NAMALWA (cell line): ENCODE data around the gene TAF4B.

Source experiments
- DNase-seq: peaks from one replicate; pipeline ENCODE4 v3.0.0-alpha.2; 2015; ENCODE audit warnings: low spot score

TAF4B gene

GRCh38 chr18:26304511-26304910, 78.3 kb downstream of the TAF4B start:
- no peak for DNase-seq

GRCh38 chr18:26307161-26307773, 81.0 kb downstream of the TAF4B start:
- DNase-seq = peak; percentile 72

- no peak for DNase-seq
These were observed 83.0 kb downstream of the TAF4B start for GRCh38 chr18:26309281-26309680.

GRCh38 chr18:26312199-26312598, 86.0 kb downstream of the TAF4B start:
- DNase-seq = peak; percentile 17

- DNase-seq = no peak
These were observed 91.2 kb downstream of the TAF4B start for GRCh38 chr18:26317398-26317797.

- DNase-seq = no peak
These were observed 94.4 kb downstream of the TAF4B start for GRCh38 chr18:26320686-26321085.

GRCh38 chr18:26322890-26323653, 96.8 kb downstream of the TAF4B start:
- DNase-seq = no peak

- DNase-seq = no peak
These were observed 99.5 kb downstream of the TAF4B start for GRCh38 chr18:26325771-26326170.

GRCh38 chr18:26327062-26327461, 100.8 kb downstream of the TAF4B start:
- no peak for DNase-seq

GRCh38 chr18:26332991-26333390, 106.7 kb downstream of the TAF4B start:
- no peak for DNase-seq

GRCh38 chr18:26335156-26335555, 108.9 kb downstream of the TAF4B start:
- no peak for DNase-seq

GRCh38 chr18:26335571-26336487, 109.6 kb downstream of the TAF4B start:
- DNase-seq = no peak

- DNase-seq = no peak
These were observed 110.3 kb downstream of the TAF4B start for GRCh38 chr18:26336572-26336971.

GRCh38 chr18:26342646-26343045, 116.4 kb downstream of the TAF4B start:
- DNase-seq = no peak

- no peak for DNase-seq
These were observed 124.7 kb downstream of the TAF4B start for GRCh38 chr18:26350961-26351360.

- DNase-seq = no peak
These were observed 130.0 kb downstream of the TAF4B start for GRCh38 chr18:26356045-26356785.

GRCh38 chr18:26357960-26358359, 131.7 kb downstream of the TAF4B start:
- no peak for DNase-seq

- no peak for DNase-seq
These were observed 135.8 kb downstream of the TAF4B start for GRCh38 chr18:26362021-26362420.

GRCh38 chr18:26367425-26367824, 141.2 kb downstream of the TAF4B start:
- DNase-seq = no peak

- no peak for DNase-seq
These were observed 143.8 kb downstream of the TAF4B start for GRCh38 chr18:26370037-26370436.

GRCh38 chr18:26376105-26376504, 149.9 kb downstream of the TAF4B start:
- no peak for DNase-seq

- no peak for DNase-seq
These were observed 152.5 kb downstream of the TAF4B start for GRCh38 chr18:26378701-26379100.
